ENCODE results near the gene RIMBP2.

RIMBP2 gene

GRCh38 chr12:130642856-130643255 is 73.2 kb downstream of the RIMBP2 start:
- TF ChIP-seq MAX (IDR thresholded peaks at IDR 0.05; ENCODE audit: low read depth, low read length) (no peak), MYC (IDR thresholded peaks at IDR 0.05; ENCODE audit: low read depth, low read length) (no peak), CTCF (IDR thresholded peaks at IDR 0.05; ENCODE audit: low read depth, low read length) (no peak), POLR2A (IDR thresholded peaks at IDR 0.05; ENCODE audit: extremely low read depth, insufficient read length) (no peak)
- no peak for DNase-seq (ENCODE audit: low read depth)
- no peak overlapping the region for H3K4me3 ChIP-seq (ENCODE audit: low read depth, low read length)

GRCh38 chr12:130641533-130642184 is 74.4 kb downstream of the RIMBP2 start:
- TF ChIP-seq CTCF (IDR thresholded peaks at IDR 0.05; ENCODE audit: low read depth, low read length) (no peak), POLR2A (IDR thresholded peaks at IDR 0.05; ENCODE audit: extremely low read depth, insufficient read length) (no peak), MAX (IDR thresholded peaks at IDR 0.05; ENCODE audit: low read depth, low read length) (no peak), MYC (IDR thresholded peaks at IDR 0.05; ENCODE audit: low read depth, low read length) (no peak)
- DNase-seq (ENCODE audit: low read depth) = no peak

GRCh38 chr12:130640901-130641300 is 75.2 kb downstream of the RIMBP2 start:
- no peak overlapping the region for H3K4me3 ChIP-seq (ENCODE audit: low read depth, low read length)
- DNase-seq (ENCODE audit: low read depth) = no peak
- TF ChIP-seq CTCF (IDR thresholded peaks at IDR 0.05; ENCODE audit: low read depth, low read length) = no peak
- no peak for TF ChIP-seq POLR2A (IDR thresholded peaks at IDR 0.05; ENCODE audit: extremely low read depth, insufficient read length)
- no peak for TF ChIP-seq MYC (IDR thresholded peaks at IDR 0.05; ENCODE audit: low read depth, low read length)
- no peak for TF ChIP-seq MAX (IDR thresholded peaks at IDR 0.05; ENCODE audit: low read depth, low read length)

More at GRCh38 chr12:130641533-130642184, 74.4 kb downstream of the RIMBP2 start:
- H3K4me3 ChIP-seq (ENCODE audit: low read depth, low read length) = no peak overlapping the region

- TF ChIP-seq MAX (IDR thresholded peaks at IDR 0.05; ENCODE audit: low read depth, low read length) (no peak), POLR2A (IDR thresholded peaks at IDR 0.05; ENCODE audit: extremely low read depth, insufficient read length) (no peak), MYC (IDR thresholded peaks at IDR 0.05; ENCODE audit: low read depth, low read length) (no peak), CTCF (IDR thresholded peaks at IDR 0.05; ENCODE audit: low read depth, low read length) (no peak)
- DNase-seq (ENCODE audit: low read depth) = no peak
- H3K4me3 ChIP-seq (ENCODE audit: low read depth, low read length) = no peak overlapping the region
Measured at GRCh38 chr12:130640496-130640895, 75.6 kb downstream of the RIMBP2 start.

- no peak for DNase-seq (ENCODE audit: low read depth)
- no peak for TF ChIP-seq POLR2A (IDR thresholded peaks at IDR 0.05; ENCODE audit: extremely low read depth, insufficient read length)
- H3K4me3 ChIP-seq (ENCODE audit: low read depth, low read length) = no peak overlapping the region
Measured at GRCh38 chr12:130639476-130640424, 76.3 kb downstream of the RIMBP2 start.

GRCh38 chr12:130636370-130636769 is 79.7 kb downstream of the RIMBP2 start:
- DNase-seq (ENCODE audit: low read depth) = no peak

More at GRCh38 chr12:130636370-130636769, 79.7 kb downstream of the RIMBP2 start:
- no peak overlapping the region for H3K4me3 ChIP-seq (ENCODE audit: low read depth, low read length)
- TF ChIP-seq CTCF (IDR thresholded peaks at IDR 0.05; ENCODE audit: low read depth, low read length) (no peak), POLR2A (IDR thresholded peaks at IDR 0.05; ENCODE audit: extremely low read depth, insufficient read length) (no peak), MYC (IDR thresholded peaks at IDR 0.05; ENCODE audit: low read depth, low read length) (no peak), MAX (IDR thresholded peaks at IDR 0.05; ENCODE audit: low read depth, low read length) (no peak)
